SU-DHL-6 (cell line): ENCODE measurements around the gene KIF12.

Experiments
- EZH2phosphoT487 ChIP-seq: fragments of 200-600 bp; sonication (generic), shearing (Covaris generic); conservative IDR thresholded peaks from 2 replicates; pipeline ENCODE4 v1.6.1; 2018; ENCODE audit warnings: mild to moderate bottlenecking, antibody characterized with exemption, low read length, moderate library complexity, mixed read lengths
- TF ChIP-seq, protein P1 (sequence below): fragments of 200-600 bp; sonication (generic); IDR thresholded peaks from one replicate; pipeline ENCODE4 v1.5.1; 2017; ENCODE audit warnings: antibody characterized with exemption, mild to moderate bottlenecking, low read length, moderate library complexity; ENCODE audit not compliant: insufficient read depth, poor library complexity, severe bottlenecking

DNA sequence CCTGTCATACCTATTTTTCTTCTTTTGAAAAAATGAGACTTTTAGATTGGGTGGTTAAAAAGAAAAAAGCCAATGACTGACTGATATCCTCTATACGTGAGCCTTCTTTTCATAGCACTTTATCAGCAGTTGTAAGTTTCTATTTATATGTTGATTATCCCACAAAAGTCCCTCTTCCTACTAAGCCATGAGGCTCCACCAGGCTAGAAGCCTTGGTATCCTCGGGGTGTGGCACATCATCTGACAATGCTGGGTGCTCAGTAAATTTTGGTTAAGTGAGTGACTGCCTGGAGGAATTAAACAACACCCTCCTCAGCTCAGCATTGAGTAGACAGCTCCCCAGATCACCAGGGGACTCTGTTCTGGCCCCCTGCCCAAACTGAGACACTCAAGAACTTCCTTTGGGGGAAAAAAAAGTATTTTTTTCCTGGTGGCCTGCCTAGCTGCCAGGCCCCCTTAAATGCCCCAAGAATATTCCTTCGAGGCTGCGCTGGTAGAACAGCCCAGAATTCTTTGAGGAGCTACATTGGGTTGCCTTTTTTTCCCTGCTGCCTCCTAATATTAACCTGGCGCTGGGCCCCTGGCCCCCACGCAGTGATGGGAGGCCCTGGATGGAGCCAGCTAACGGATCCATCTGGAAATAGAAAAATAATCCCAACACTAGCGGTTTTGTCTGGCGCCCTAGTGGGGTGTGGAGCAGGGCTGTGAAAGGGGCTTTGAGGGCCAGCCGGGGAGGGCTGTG lies 32.9 kb upstream of the KIF12 start:
- TF ChIP-seq, protein P1, sequence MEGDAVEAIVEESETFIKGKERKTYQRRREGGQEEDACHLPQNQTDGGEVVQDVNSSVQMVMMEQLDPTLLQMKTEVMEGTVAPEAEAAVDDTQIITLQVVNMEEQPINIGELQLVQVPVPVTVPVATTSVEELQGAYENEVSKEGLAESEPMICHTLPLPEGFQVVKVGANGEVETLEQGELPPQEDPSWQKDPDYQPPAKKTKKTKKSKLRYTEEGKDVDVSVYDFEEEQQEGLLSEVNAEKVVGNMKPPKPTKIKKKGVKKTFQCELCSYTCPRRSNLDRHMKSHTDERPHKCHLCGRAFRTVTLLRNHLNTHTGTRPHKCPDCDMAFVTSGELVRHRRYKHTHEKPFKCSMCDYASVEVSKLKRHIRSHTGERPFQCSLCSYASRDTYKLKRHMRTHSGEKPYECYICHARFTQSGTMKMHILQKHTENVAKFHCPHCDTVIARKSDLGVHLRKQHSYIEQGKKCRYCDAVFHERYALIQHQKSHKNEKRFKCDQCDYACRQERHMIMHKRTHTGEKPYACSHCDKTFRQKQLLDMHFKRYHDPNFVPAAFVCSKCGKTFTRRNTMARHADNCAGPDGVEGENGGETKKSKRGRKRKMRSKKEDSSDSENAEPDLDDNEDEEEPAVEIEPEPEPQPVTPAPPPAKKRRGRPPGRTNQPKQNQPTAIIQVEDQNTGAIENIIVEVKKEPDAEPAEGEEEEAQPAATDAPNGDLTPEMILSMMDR = no peak
- no peak for TF ChIP-seq EZH2phosphoT487
